DOHH2 (cell line): Measurements from ENCODE around the gene B3GLCT.

ENCODE experiments used
- H3F3A ChIP-seq: fragments of 200-600 bp; sonication (generic), shearing (Covaris generic); 2 replicates; pipeline ENCODE4 v1.6.0; 2016; ENCODE audit warnings: antibody characterized with exemption, mild to moderate bottlenecking; ENCODE audit not compliant: control insufficient read depth, insufficient read depth
- H3K27ac ChIP-seq: fragments of 200-600 bp; sonication (generic); 2 replicates; pipeline ENCODE4 v1.5.1; 2014; ENCODE audit warnings: low read depth, mild to moderate bottlenecking, low read length, moderate library complexity
- H3K27me3 ChIP-seq: fragments of 200-600 bp; sonication (generic); 2 replicates; pipeline ENCODE4 v1.6.1; 2014; ENCODE audit warnings: mild to moderate bottlenecking, low read length, mixed read lengths; ENCODE audit not compliant: control insufficient read depth
- H3K36me3 ChIP-seq: fragments of 200-600 bp; sonication (generic); 2 replicates; pipeline ENCODE4 v1.6.1; 2014; ENCODE audit warnings: mild to moderate bottlenecking, low read length, moderate library complexity, mixed read lengths; ENCODE audit not compliant: control insufficient read depth
- H3K4me1 ChIP-seq: fragments of 200-600 bp; sonication (generic); 2 replicates; pipeline ENCODE4 v1.6.1; 2014; ENCODE audit warnings: mild to moderate bottlenecking, low read length, mixed read lengths; ENCODE audit not compliant: control insufficient read depth
- H3K4me2 ChIP-seq: fragments of 200-600 bp; sonication (generic); 2 replicates; pipeline ENCODE4 v1.6.0; 2014; ENCODE audit warnings: mild to moderate bottlenecking, low read length, moderate library complexity
- H3K4me3 ChIP-seq: fragments of 200-600 bp; sonication (generic); 2 replicates; pipeline ENCODE4 v1.5.1; 2014; ENCODE audit warnings: mild to moderate bottlenecking, low read length, mixed read lengths
- H3K79me2 ChIP-seq: fragments of 200-600 bp; sonication (generic); 2 replicates; pipeline ENCODE4 v1.6.1; 2014; ENCODE audit warnings: mild to moderate bottlenecking, low read length, mixed read lengths; ENCODE audit not compliant: control insufficient read depth
- H3K9me2 ChIP-seq: fragments of 200-600 bp; sonication (generic); replicated peaks from 2 replicates; pipeline ENCODE4 v1.6.1; 2014; ENCODE audit warnings: mild to moderate bottlenecking, low read length, mixed read lengths; ENCODE audit not compliant: control insufficient read depth
- H3K9me3 ChIP-seq: fragments of 200-600 bp; sonication (generic); 2 replicates; pipeline ENCODE4 v1.6.1; 2014; ENCODE audit warnings: antibody characterized with exemption, low read length, mixed read lengths; ENCODE audit not compliant: control insufficient read depth, insufficient read depth
- H4K20me1 ChIP-seq: fragments of 200-600 bp; sonication (generic); 2 replicates; pipeline ENCODE4 v1.6.0; 2014; ENCODE audit warnings: low read depth, mild to moderate bottlenecking, antibody characterized with exemption, low read length, moderate library complexity; ENCODE audit not compliant: control insufficient read depth, insufficient read depth
- EZH2phosphoT487 ChIP-seq: fragments of 200-600 bp; sonication (generic); IDR thresholded peaks from 2 replicates; pipeline ENCODE4 v1.6.1; 2017; ENCODE audit warnings: borderline replicate concordance, mild to moderate bottlenecking, antibody characterized with exemption, low read length, moderate library complexity, mixed read lengths
- TF ChIP-seq, protein P1 (sequence below): fragments of 200-600 bp; sonication (generic); IDR thresholded peaks from one replicate; pipeline ENCODE4 v1.5.1; 2014; ENCODE audit warnings: antibody characterized with exemption, mild to moderate bottlenecking, low read depth, low read length; ENCODE audit not compliant: poor library complexity, severe bottlenecking

Gene B3GLCT

DNA sequence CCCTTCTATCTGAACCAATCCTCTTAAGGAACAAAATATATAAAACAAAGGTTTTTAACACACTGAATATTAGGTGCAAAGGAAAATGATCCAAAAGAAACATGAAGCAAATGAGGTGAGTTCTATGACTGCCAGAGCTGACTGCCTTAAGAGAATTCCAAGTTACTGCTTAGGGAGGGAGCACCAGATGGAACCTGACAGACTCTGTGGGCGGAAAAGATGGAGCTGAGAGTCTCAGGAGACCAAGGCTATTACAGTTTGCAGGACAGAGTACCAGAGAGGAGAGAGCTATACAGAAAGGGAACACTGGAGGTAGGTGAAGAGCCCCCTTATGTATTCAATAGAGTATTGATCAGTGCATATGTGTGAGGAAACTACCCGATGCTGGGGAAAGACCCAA is 87.2 kb downstream of the B3GLCT start:
- no peak overlapping the region for H3K27ac ChIP-seq
- no peaks in the 10 kb centered on the region for H3K79me2 ChIP-seq
- H3K4me2 ChIP-seq = no peak overlapping the region
- H3K4me3 ChIP-seq = no peak overlapping the region
- H3K27me3 ChIP-seq = no peaks in the 10 kb centered on the region
- H3K36me3 ChIP-seq = peaks cover 8% of the 10 kb centered on the region
- H3F3A ChIP-seq = no peaks in the 10 kb centered on the region
- no peaks in the 10 kb centered on the region for H3K4me1 ChIP-seq
- peaks cover 11% of the 10 kb centered on the region; the same call in 1 of the 2 replicates for H3K9me3 ChIP-seq
- H4K20me1 ChIP-seq = no peaks in the 10 kb centered on the region
- H3K9me2 ChIP-seq = no peaks in the 10 kb centered on the region
- TF ChIP-seq, protein P1, sequence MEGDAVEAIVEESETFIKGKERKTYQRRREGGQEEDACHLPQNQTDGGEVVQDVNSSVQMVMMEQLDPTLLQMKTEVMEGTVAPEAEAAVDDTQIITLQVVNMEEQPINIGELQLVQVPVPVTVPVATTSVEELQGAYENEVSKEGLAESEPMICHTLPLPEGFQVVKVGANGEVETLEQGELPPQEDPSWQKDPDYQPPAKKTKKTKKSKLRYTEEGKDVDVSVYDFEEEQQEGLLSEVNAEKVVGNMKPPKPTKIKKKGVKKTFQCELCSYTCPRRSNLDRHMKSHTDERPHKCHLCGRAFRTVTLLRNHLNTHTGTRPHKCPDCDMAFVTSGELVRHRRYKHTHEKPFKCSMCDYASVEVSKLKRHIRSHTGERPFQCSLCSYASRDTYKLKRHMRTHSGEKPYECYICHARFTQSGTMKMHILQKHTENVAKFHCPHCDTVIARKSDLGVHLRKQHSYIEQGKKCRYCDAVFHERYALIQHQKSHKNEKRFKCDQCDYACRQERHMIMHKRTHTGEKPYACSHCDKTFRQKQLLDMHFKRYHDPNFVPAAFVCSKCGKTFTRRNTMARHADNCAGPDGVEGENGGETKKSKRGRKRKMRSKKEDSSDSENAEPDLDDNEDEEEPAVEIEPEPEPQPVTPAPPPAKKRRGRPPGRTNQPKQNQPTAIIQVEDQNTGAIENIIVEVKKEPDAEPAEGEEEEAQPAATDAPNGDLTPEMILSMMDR = no peak
- TF ChIP-seq EZH2phosphoT487 = no peak

DNA sequence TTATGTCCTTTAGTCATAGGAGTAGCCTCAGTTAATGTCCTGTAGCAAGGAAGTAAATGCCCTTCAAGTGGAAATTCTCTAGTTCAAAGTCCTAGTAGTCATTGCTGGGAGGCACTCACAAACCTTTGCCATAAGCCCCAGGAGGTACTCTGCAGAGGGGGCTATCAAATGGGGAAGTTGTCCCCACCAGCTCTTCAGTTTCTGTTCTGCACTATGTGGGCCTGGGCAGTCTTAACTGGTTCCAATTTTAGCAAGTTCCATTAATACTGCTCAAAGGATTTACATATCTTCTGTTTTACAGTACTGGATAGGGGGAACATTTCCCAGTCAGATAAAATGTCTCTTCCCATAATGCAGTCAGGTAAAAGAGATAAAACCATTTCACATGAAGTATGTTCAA is 101.3 kb downstream of the B3GLCT start:
- TF ChIP-seq, protein P1 = no peak
- no peak for TF ChIP-seq EZH2phosphoT487
- Histone ChIP-seq H3K36me3 (peaks cover 24% of the 10 kb centered on the region), H3K4me1 (peaks cover 33% of the 10 kb centered on the region), H3K27ac (peak overlapping the region; percentile 64), H3K4me2 (peak overlapping the region; percentile 47), H4K20me1 (no peaks in the 10 kb centered on the region), H3K27me3 (no peaks in the 10 kb centered on the region), H3K9me2 (no peaks in the 10 kb centered on the region), H3K4me3 (peak overlapping the region; percentile 38), H3K9me3 (peaks cover 25% of the 10 kb centered on the region), H3F3A (no peaks in the 10 kb centered on the region), H3K79me2 (no peaks in the 10 kb centered on the region)

DNA sequence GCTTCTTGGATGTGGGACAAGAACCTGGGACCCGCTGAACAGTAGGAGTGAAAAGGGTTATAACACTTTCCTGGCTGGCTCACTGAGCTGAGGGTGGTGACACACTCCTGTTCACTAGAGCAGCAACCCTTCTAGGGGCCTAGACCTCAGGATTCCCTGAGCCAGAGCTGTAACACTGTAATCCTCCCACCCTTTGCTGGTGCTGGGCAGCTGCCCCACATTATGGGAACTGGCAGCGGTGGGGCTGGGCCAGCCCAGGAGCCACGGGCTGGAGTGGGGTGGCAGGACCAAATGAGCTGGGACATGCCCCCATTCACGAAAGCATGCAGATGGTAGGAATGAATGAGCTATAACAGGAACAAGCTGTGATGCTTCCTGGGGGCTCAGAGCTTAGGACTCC is 110.6 kb downstream of the B3GLCT start:
- Histone ChIP-seq H3F3A (no peaks in the 10 kb centered on the region), H3K9me2 (no peaks in the 10 kb centered on the region), H3K36me3 (no peaks in the 10 kb centered on the region; the same call in none of the 2 replicates), H3K27me3 (no peaks in the 10 kb centered on the region), H3K9me3 (peaks cover 51% of the 10 kb centered on the region), H3K4me3 (no peak overlapping the region), H3K4me2 (no peak overlapping the region), H3K79me2 (no peaks in the 10 kb centered on the region), H3K27ac (peak overlapping the region; percentile 46), H3K4me1 (peaks cover 22% of the 10 kb centered on the region), H4K20me1 (no peaks in the 10 kb centered on the region)
- TF ChIP-seq, protein P1 = no peak
- TF ChIP-seq EZH2phosphoT487 = no peak
